Measurements from ENCODE around the gene WDR82.

DNA sequence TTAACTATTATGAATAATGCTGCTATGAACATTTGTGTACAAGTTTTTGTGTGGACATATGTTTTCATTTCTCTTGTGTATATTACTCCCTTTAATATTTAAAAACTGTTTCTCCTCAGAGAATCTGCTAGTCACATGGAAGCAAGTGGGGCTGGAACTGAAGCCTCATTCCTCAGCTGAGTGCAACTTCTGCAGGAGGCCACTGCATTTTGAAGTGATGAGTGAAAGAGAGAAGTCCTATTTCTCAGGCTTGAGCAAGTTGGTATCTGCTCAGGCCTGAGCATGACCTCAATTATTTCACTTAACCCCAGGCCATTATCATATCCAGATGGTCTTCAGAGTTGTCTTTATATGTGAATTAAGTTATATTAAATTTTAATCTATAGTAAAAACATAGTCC, 64.5 kb downstream of the WDR82 start:
- TF ChIP-seq, protein P1, sequence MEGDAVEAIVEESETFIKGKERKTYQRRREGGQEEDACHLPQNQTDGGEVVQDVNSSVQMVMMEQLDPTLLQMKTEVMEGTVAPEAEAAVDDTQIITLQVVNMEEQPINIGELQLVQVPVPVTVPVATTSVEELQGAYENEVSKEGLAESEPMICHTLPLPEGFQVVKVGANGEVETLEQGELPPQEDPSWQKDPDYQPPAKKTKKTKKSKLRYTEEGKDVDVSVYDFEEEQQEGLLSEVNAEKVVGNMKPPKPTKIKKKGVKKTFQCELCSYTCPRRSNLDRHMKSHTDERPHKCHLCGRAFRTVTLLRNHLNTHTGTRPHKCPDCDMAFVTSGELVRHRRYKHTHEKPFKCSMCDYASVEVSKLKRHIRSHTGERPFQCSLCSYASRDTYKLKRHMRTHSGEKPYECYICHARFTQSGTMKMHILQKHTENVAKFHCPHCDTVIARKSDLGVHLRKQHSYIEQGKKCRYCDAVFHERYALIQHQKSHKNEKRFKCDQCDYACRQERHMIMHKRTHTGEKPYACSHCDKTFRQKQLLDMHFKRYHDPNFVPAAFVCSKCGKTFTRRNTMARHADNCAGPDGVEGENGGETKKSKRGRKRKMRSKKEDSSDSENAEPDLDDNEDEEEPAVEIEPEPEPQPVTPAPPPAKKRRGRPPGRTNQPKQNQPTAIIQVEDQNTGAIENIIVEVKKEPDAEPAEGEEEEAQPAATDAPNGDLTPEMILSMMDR (conservative IDR thresholded peaks at IDR 0.05; ENCODE audit: low read depth, low read length) = no peak
- TF ChIP-seq POLR2A (IDR thresholded peaks at IDR 0.05; ENCODE audit: low read depth, low read length) = no peak

All from IMR-90 (cell line).